NB4 (cell line): ENCODE results near the gene UROC1.

Experiments used
- MYC ChIP-seq: IDR thresholded peaks from 2 replicates; pipeline ENCODE4 v1.6.1; 2011; ENCODE audit warnings: low read depth, low read length
- POLR2A ChIP-seq: IDR thresholded peaks from 2 replicates; pipeline ENCODE4 v1.6.1; 2011; ENCODE audit warnings: mild to moderate bottlenecking; ENCODE audit not compliant: insufficient read length; ENCODE audit errors: extremely low read depth
- TF ChIP-seq, protein P1 (sequence below): IDR thresholded peaks from one replicate; pipeline ENCODE4 v1.5.1; 2012; ENCODE audit warnings: low read depth, low read length

- TF ChIP-seq, protein P1, sequence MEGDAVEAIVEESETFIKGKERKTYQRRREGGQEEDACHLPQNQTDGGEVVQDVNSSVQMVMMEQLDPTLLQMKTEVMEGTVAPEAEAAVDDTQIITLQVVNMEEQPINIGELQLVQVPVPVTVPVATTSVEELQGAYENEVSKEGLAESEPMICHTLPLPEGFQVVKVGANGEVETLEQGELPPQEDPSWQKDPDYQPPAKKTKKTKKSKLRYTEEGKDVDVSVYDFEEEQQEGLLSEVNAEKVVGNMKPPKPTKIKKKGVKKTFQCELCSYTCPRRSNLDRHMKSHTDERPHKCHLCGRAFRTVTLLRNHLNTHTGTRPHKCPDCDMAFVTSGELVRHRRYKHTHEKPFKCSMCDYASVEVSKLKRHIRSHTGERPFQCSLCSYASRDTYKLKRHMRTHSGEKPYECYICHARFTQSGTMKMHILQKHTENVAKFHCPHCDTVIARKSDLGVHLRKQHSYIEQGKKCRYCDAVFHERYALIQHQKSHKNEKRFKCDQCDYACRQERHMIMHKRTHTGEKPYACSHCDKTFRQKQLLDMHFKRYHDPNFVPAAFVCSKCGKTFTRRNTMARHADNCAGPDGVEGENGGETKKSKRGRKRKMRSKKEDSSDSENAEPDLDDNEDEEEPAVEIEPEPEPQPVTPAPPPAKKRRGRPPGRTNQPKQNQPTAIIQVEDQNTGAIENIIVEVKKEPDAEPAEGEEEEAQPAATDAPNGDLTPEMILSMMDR, result no peak
- no peak for TF ChIP-seq POLR2A
- TF ChIP-seq MYC, result no peak
Observed at GRCh38 chr3:126557761-126558160, 40.2 kb upstream of the UROC1 start.
